Breast epithelium (tissue), 3 donors: ENCODE results near the gene HBM. TPM values are rescaled to one million over a fixed set of nuclear protein-coding genes. Genes with fewer than 3 reads are reported as not detected.

Source experiments
- total RNA-seq, 3 donors: library from RNA; depleted of rRNA; stranded (reverse); fragments of >200 nt; gene quantifications; one replicate each; pipeline ENCODE4 v1.1.0, GENCODE V29; 2016

HBM gene
- total RNA-seq, 3 donors from 2014 or later = 1.3 TPM; not detected in 2

Other genes with a start within 250 kb of the HBM start
- gene POLR3K, start 112.4 kb upstream of the HBM start, total RNA-seq = 1 to 10 TPM; 3.8 to 6.9 (median 6.6) TPM
- gene SNRNP25, start 112.2 kb upstream of the HBM start, total RNA-seq = 10 to 100 TPM; 17.4 to 23.9 (median 17.9) TPM
- gene RHBDF1, start 93.3 kb upstream of the HBM start, total RNA-seq = 10 to 100 TPM; 29.0 to 43.3 (median 42.6) TPM
- gene MPG, start 87.8 kb upstream of the HBM start, total RNA-seq = 100 to 1,000 TPM in 1 of 3 donors, 10 to 100 TPM in 2; 86.9 to 112 (median 89.1) TPM
- gene NPRL3, start 27.3 kb upstream of the HBM start, total RNA-seq = 10 to 100 TPM; 14.2 to 23.4 (median 22.3) TPM
- gene HBZ, start 13.3 kb upstream of the HBM start, total RNA-seq = not detected
- 10 to 100 TPM; 46.4 to 83.6 (median 52.2) TPM for gene HBA2, start 6.9 kb downstream of the HBM start, total RNA-seq
- gene HBA1, start 10.7 kb downstream of the HBM start, total RNA-seq = 10 to 100 TPM in 2 of 3 donors, 1 to 10 TPM in 1; 5.6 to 15.2 (median 10.4) TPM
- gene HBQ1, start 14.5 kb downstream of the HBM start, total RNA-seq = not detected
- gene LUC7L, start 63.5 kb downstream of the HBM start, total RNA-seq = 100 to 1,000 TPM in 2 of 3 donors, 10 to 100 TPM in 1; 60.6 to 135 (median 107) TPM
- gene FAM234A, start 68.8 kb downstream of the HBM start, total RNA-seq = 10 to 100 TPM; 40.6 to 69.3 (median 44.1) TPM
- gene RGS11, start 110.0 kb downstream of the HBM start, total RNA-seq = 1 to 10 TPM; 3.1 to 7.5 (median 5.9) TPM
- 1 to 10 TPM in 2 of 3 donors, under 1 TPM in 1; 0.80 to 2.3 (median 1.6) TPM for gene ARHGDIG, start 114.6 kb downstream of the HBM start, total RNA-seq
- gene PDIA2, start 117.2 kb downstream of the HBM start, total RNA-seq = not detected
- gene AXIN1, start 186.7 kb downstream of the HBM start, total RNA-seq = 10 to 100 TPM; 16.5 to 22.6 (median 22.4) TPM
- 10 to 100 TPM; 67.0 to 78.7 (median 69.0) TPM for gene MRPL28, start 204.6 kb downstream of the HBM start, total RNA-seq
- 10 to 100 TPM; 24.5 to 49.5 (median 36.7) TPM for gene PGAP6, start 216.0 kb downstream of the HBM start, total RNA-seq
- 100 to 1,000 TPM in 1 of 3 donors, 10 to 100 TPM in 2; 46.5 to 118 (median 78.0) TPM for gene NME4, start 231.2 kb downstream of the HBM start, total RNA-seq
- 10 to 100 TPM; 19.4 to 30.5 (median 28.7) TPM for gene DECR2, start 235.9 kb downstream of the HBM start, total RNA-seq